Activated CD8-positive, alpha-beta T cell treated with anti-CD3 and anti-CD28 coated beads, Interleukin-2, amount 10 ng/mL, durations not matched to agents 7 days and 5 days (primary cell): ENCODE measurements around the gene HID1. TPM values are rescaled to one million over a fixed set of nuclear protein-coding genes. Genes with fewer than 3 reads are reported as not detected.

Experiments
- ATAC-seq: fragments of 150-1000 bp; cut with Tn5 transposase; one replicate; pipeline ENCODE4 v1.10.0; 2021; ENCODE audit warnings: moderate library complexity
- CTCF ChIA-PET: fragments of 350-600 bp; sonication (Branson Sonifier 250); formaldehyde crosslinking; loops from one replicate; lab custom pipeline; 2021; ENCODE audit warnings: antibody characterized with exemption; lab: Charles Lee
- POLR2A ChIA-PET: fragments of 350-600 bp; sonication (Branson Sonifier 250); formaldehyde crosslinking; loops from one replicate; lab custom pipeline; 2021; ENCODE audit warnings: antibody characterized with exemption; lab: Charles Lee
- DNase-seq: peaks from one replicate; pipeline ENCODE4 v3.0.0-alpha.2; 2020
- H3K27ac Mint-ChIP-seq: one replicate; pipeline ENCODE4 v1.8.0; 2021; ENCODE audit warnings: mild to moderate bottlenecking, mixed read lengths
- H3K27me3 Mint-ChIP-seq: one replicate; pipeline ENCODE4 v1.8.0; 2021; ENCODE audit warnings: low read depth, mixed read lengths
- H3K36me3 Mint-ChIP-seq: one replicate; pipeline ENCODE4 v1.8.0; 2021; ENCODE audit warnings: low read depth, mixed read lengths
- H3K4me1 Mint-ChIP-seq: one replicate; pipeline ENCODE4 v1.8.0; 2021; ENCODE audit warnings: low read depth, mixed read lengths
- H3K4me3 Mint-ChIP-seq: one replicate; pipeline ENCODE4 v1.8.0; 2021; ENCODE audit warnings: mild to moderate bottlenecking, mixed read lengths
- H3K9me3 Mint-ChIP-seq: one replicate; pipeline ENCODE4 v1.8.0; 2022; ENCODE audit warnings: mixed read lengths; ENCODE audit not compliant: insufficient read depth
- total RNA-seq, 2 experiments: library from RNA; stranded (reverse); gene quantifications; one replicate each; pipeline ENCODE4 v1.2.3, GENCODE V29; 2021

Gene HID1
- total RNA-seq, 2 experiments from 2014 or later: 0.18 to 0.55 TPM

GRCh38 chr17:74981979-74982662, 9.6 kb upstream of the HID1 start:
- ChIA-PET POLR2A (interaction anchor here (0.7 to 3.7 kb wide), 2 partner anchors 11 to 30 kb away, joined by 3 to 13 read pairs; partner anchors contain the start of gene MRPL58), CTCF (interaction anchor here (1.2 kb wide), 1 partner anchor 29 kb away, joined by 4 read pairs; no protein-coding TSS in a partner anchor)
- peaks cover 22% of the 10 kb centered on the region for H3K4me1 Mint-ChIP-seq
- peaks cover 40% of the 10 kb centered on the region for H3K27me3 Mint-ChIP-seq
- DNase-seq: peak; percentile 82
- peak; percentile 93 for ATAC-seq
- H3K36me3 Mint-ChIP-seq: no peaks in the 10 kb centered on the region
- H3K9me3 Mint-ChIP-seq: no peaks in the 10 kb centered on the region
- H3K4me3 Mint-ChIP-seq: peak overlapping the region; percentile 74
- peak overlapping the region; percentile 70 for H3K27ac Mint-ChIP-seq

DNA sequence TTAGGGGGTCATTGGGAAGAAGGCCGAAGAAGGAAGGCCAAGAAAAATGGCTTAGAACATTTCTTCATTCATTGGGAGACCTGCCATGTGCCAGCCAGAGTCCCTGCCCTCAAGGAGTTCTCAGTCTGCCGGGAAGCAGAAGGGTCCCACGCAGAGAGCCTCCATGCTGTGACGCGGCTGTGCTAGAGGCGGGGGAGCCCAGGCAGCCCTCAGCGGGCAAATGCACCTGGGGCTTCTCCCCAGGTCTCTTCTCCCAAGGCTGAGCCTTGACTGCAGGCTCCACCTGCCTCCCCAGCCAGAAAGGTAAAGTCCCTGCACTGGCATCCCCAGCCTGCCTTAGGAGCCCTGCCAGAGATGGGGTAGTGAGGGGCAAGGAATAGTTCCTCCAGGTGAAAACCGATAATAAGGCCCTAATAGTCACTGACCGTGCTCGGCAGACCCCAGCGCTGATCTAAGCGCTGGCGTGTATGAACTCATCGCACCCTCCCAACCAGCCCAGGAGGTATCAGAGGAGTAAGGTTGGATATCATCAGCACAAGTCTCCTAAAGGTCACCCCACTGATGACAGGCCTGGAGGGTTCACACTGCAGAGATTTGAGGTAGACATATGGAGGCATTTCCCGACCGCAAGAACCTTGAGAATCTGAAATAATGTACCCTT, 8.9 kb upstream of the HID1 start:
- CTCF ChIA-PET: no interaction called here
- DNase-seq (no peak), ATAC-seq (peak; percentile 12)
- peaks cover 15% of the 10 kb centered on the region for H3K4me1 Mint-ChIP-seq
- peaks cover 35% of the 10 kb centered on the region for H3K27me3 Mint-ChIP-seq
- H3K9me3 Mint-ChIP-seq: no peaks in the 10 kb centered on the region
- H3K4me3 Mint-ChIP-seq: peak overlapping the region; percentile 74
- H3K36me3 Mint-ChIP-seq: no peaks in the 10 kb centered on the region
- POLR2A ChIA-PET: no interaction called here
- H3K27ac Mint-ChIP-seq: peak overlapping the region; percentile 70

DNA sequence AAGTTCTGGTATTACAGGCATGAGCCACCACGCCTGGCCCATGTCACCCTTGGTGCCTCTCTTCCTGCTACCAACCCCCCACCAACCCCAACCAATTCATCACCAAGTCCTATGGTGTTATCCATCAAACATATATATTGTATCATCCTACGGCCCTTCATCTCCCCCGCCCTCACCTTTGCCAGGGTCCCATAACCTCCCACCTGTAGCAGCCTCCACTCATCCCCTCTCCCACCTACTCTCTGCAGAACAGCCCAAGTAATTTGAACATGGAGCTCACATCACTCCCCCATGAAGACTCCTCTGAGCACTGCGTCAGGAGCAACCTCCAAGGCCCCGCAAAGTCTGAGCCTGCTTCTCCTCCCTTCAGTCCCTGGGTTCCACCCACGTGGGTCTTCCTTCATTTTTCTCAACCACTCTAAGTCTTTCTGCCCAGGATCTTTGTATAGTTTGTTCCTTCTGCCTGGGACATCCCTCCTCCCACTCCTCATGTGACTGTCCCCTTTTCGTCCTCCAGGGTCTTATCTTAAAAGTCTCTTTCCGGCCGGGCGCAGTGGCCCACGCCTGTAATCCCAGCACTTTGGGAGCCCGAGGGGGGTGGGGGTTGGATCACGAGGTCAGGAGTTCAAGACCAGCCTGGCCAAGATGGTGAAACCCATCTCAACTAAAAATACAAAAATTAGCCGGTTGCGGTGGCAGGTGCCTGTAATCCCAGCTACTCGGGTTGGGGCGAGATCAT, 7.0 kb upstream of the HID1 start:
- ChIA-PET CTCF (interaction anchor here (0.8 to 2.1 kb wide), 3 partner anchors 19 to 81 kb away, joined by 3 to 11 read pairs (median 3); no protein-coding TSS in a partner anchor), POLR2A (no interaction called here)
- no peak overlapping the region for H3K4me3 Mint-ChIP-seq
- DNase-seq (no peak), ATAC-seq (no peak)
- H3K27me3 Mint-ChIP-seq: peaks cover 26% of the 10 kb centered on the region
- H3K27ac Mint-ChIP-seq: no peak overlapping the region
- H3K36me3 Mint-ChIP-seq: no peaks in the 10 kb centered on the region
- H3K9me3 Mint-ChIP-seq: no peaks in the 10 kb centered on the region
- H3K4me1 Mint-ChIP-seq: peaks cover 13% of the 10 kb centered on the region

DNA sequence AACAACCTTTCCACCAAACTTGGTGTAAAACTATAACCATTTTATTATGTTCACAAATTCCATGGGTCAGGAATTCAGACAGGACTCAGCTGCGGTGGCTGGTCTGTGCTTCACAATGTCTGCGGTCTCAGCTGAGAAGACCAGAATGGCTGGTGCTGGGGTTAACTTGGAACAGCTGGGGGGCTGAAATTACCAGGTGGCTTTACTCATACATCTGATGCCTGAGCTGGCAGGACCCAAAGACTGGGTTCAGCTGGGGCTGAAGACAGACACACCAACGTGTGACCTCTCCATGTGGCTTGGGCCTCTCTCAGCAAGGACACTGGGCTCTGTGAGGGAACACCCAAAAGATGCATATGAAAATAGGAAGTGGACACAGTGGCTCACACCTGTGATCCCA, 5.7 kb upstream of the HID1 start:
- CTCF ChIA-PET: interaction anchor here (1.3 to 2.1 kb wide), 2 partner anchors 17 to 20 kb away, joined by 3 to 11 read pairs; no protein-coding TSS in a partner anchor
- no peak overlapping the region for H3K27ac Mint-ChIP-seq
- peaks cover 27% of the 10 kb centered on the region for H3K27me3 Mint-ChIP-seq
- no peaks in the 10 kb centered on the region for H3K36me3 Mint-ChIP-seq
- no peak for DNase-seq
- H3K9me3 Mint-ChIP-seq: no peaks in the 10 kb centered on the region
- H3K4me3 Mint-ChIP-seq: no peak overlapping the region
- POLR2A ChIA-PET: no interaction called here
- peaks cover 13% of the 10 kb centered on the region for H3K4me1 Mint-ChIP-seq
- no peak for ATAC-seq

DNA sequence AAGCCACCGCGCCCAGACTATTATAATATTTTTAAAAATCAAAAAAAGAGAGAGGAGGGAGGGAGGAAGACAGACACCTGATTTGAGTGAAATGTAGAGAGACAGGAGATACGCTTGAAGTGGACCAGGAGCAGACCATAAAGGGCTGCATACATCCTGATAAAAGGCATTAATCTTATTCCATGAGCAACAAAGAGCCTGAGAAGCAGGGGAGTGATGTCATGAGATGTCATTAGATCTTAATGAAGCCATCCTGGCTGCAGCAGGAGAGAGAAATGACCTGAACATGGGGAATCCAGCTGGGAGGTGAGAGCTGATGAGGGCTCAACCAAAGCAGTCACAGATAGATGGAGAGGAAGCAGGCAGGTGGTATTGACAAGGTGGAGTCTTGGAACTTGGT, 5.2 kb upstream of the HID1 start:
- H3K27ac Mint-ChIP-seq: no peak overlapping the region
- ChIA-PET CTCF (interaction anchor here (2.0 to 2.1 kb wide), 2 partner anchors 17 to 20 kb away, joined by 5 to 11 read pairs; no protein-coding TSS in a partner anchor), POLR2A (no interaction called here)
- ATAC-seq (no peak), DNase-seq (no peak)
- H3K36me3 Mint-ChIP-seq: no peaks in the 10 kb centered on the region
- H3K4me1 Mint-ChIP-seq: peaks cover 17% of the 10 kb centered on the region
- no peaks in the 10 kb centered on the region for H3K9me3 Mint-ChIP-seq
- H3K27me3 Mint-ChIP-seq: peaks cover 32% of the 10 kb centered on the region
- H3K4me3 Mint-ChIP-seq: no peak overlapping the region

DNA sequence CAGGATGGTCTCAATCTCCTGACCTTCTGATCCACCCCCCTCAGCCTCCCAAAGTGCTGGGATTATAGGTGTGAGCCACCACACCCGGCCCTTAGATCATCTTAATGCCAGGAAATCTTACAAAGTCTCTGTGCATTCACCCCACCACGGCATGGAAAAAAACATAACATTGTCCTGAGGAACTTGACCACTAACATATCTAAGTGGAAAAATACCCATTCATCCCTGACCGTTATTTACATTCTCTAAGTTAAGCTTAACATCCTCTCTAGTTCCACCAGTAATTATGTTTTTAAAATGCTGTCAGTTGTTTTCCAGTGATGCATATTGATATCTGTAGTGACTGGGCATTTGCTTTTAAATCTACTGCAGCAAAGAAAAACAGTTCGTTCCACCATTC, 3.4 kb upstream of the HID1 start:
- POLR2A ChIA-PET: interaction anchor here (0.5 kb wide), 1 partner anchor 14 kb away, joined by 5 read pairs; no protein-coding TSS in a partner anchor
- CTCF ChIA-PET: interaction anchor here (2.0 to 8.8 kb wide), 2 partner anchors 14 to 18 kb away, joined by 5 to 82 read pairs; no protein-coding TSS in a partner anchor
- Mint-ChIP-seq H3K4me3 (no peak overlapping the region), H3K36me3 (no peaks in the 10 kb centered on the region), H3K27me3 (peaks cover 43% of the 10 kb centered on the region), H3K4me1 (peaks cover 8% of the 10 kb centered on the region), H3K27ac (no peak overlapping the region), H3K9me3 (no peaks in the 10 kb centered on the region)
- no peak for ATAC-seq
- DNase-seq: no peak

DNA sequence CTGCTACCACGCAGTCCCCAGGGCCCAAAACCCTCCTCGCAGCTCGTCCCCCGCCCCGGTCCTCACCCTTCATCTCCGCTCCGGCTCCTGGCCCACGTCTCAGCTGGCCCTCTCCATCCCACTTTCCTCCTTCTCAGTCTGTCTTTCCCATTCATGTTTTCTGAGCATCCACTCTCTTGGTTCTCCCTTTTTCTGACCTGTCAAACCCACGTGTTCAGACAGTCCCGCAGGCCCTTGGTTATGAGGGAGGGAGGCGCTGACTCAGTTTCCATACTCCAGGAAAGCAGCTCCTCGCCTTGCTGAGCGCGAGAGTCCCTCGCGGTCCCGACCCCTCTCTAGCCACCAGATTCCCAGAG, 392 bp upstream of the HID1 start:
- POLR2A ChIA-PET: interaction anchor here (1.1 kb wide), 1 partner anchor 39 kb away, joined by 3 read pairs; the partner anchor contains the start of gene MRPL58
- DNase-seq: no peak
- CTCF ChIA-PET: interaction anchor here (0.6 to 8.8 kb wide), 8 partner anchors 11 to 600 kb away, joined by 3 to 82 read pairs (median 4); no protein-coding TSS in a partner anchor
- peaks cover 35% of the 10 kb centered on the region for H3K27me3 Mint-ChIP-seq
- H3K4me3 Mint-ChIP-seq: peak overlapping the region; percentile 67
- H3K9me3 Mint-ChIP-seq: no peaks in the 10 kb centered on the region
- no peaks in the 10 kb centered on the region for H3K36me3 Mint-ChIP-seq
- no peak for ATAC-seq
- H3K4me1 Mint-ChIP-seq: peaks cover 5% of the 10 kb centered on the region
- H3K27ac Mint-ChIP-seq: no peak overlapping the region

DNA sequence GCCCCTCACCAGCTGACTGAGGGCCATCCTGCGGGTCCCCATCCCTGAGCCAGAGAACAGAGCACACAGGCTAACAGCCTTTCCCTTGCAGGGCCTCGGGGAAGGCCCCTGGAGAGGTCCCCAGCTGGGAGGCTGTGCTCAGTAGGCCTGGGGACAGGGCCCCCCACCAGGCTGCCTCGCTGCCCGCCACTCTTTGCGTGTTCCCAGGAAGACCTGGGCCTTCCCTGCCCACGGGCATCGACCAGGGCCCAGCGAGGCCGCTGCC, 785 bp downstream of the HID1 start:
- Mint-ChIP-seq H3K27me3 (peaks cover 33% of the 10 kb centered on the region), H3K36me3 (no peaks in the 10 kb centered on the region), H3K27ac (no peak overlapping the region), H3K4me3 (peak overlapping the region; percentile 34), H3K9me3 (no peaks in the 10 kb centered on the region), H3K4me1 (peaks cover 5% of the 10 kb centered on the region)
- ATAC-seq: no peak
- CTCF ChIA-PET: interaction anchor here (0.8 to 8.8 kb wide), 3 partner anchors 10 to 15 kb away, joined by 3 to 82 read pairs (median 20); partner anchors contain the start of gene CDR2L
- DNase-seq: no peak
- POLR2A ChIA-PET: interaction anchor here (1.1 kb wide), 1 partner anchor 40 kb away, joined by 3 read pairs; the partner anchor contains the start of gene MRPL58

- no peak overlapping the region for H3K27ac Mint-ChIP-seq
Observed at GRCh38 chr17:74971069-74971841, 1.3 kb downstream of the HID1 start.

GRCh38 chr17:74970395-74970794, 2.2 kb downstream of the HID1 start:
- Mint-ChIP-seq H3K4me3 (no peak overlapping the region), H3K9me3 (no peaks in the 10 kb centered on the region)
- POLR2A ChIA-PET: no interaction called here

More at GRCh38 chr17:74971069-74971841, 1.3 kb downstream of the HID1 start:
- ATAC-seq: no peak
- ChIA-PET CTCF (interaction anchor here (1.0 to 8.8 kb wide), 3 partner anchors 9 to 16 kb away, joined by 3 to 82 read pairs (median 20); partner anchors contain the start of gene CDR2L), POLR2A (no interaction called here)
- H3K9me3 Mint-ChIP-seq: no peaks in the 10 kb centered on the region
- peaks cover 5% of the 10 kb centered on the region for H3K4me1 Mint-ChIP-seq
- H3K4me3 Mint-ChIP-seq: peak overlapping the region; percentile 34
- DNase-seq: no peak
- H3K27me3 Mint-ChIP-seq: peaks cover 33% of the 10 kb centered on the region
- no peaks in the 10 kb centered on the region for H3K36me3 Mint-ChIP-seq

More at GRCh38 chr17:74970395-74970794, 2.2 kb downstream of the HID1 start:
- H3K4me1 Mint-ChIP-seq: peaks cover 5% of the 10 kb centered on the region
- no peaks in the 10 kb centered on the region for H3K36me3 Mint-ChIP-seq
- peaks cover 31% of the 10 kb centered on the region for H3K27me3 Mint-ChIP-seq
- CTCF ChIA-PET: interaction anchor here (1.0 to 8.8 kb wide), 2 partner anchors 8 to 17 kb away, joined by 3 to 82 read pairs; partner anchors contain the start of gene CDR2L
- ATAC-seq (no peak), DNase-seq (no peak)
- H3K27ac Mint-ChIP-seq: no peak overlapping the region
